WTC11 (cell line): ENCODE measurements around the gene LUC7L. TPM values are rescaled to one million over a fixed set of nuclear protein-coding genes. Genes with fewer than 3 reads are reported as not detected.

Source experiments
- ARID4B ChIP-seq: sonication (generic); formaldehyde crosslinking; IDR thresholded peaks from 2 replicates; pipeline ENCODE4 v1.8.0; 2023; ENCODE audit warnings: missing genetic modification reagents, mild to moderate bottlenecking, borderline replicate concordance
- CREM ChIP-seq: sonication (generic); formaldehyde crosslinking; IDR thresholded peaks from 2 replicates; pipeline ENCODE4 v1.8.1; 2022; ENCODE audit warnings: mild to moderate bottlenecking, missing genetic modification reagents, moderate library complexity
- ESRRA ChIP-seq: sonication (generic); formaldehyde crosslinking; IDR thresholded peaks from 2 replicates; pipeline ENCODE4 v1.8.1; 2022; ENCODE audit warnings: mild to moderate bottlenecking, missing genetic modification reagents, borderline replicate concordance
- ETV6 ChIP-seq: sonication (generic); formaldehyde crosslinking; IDR thresholded peaks from 2 replicates; pipeline ENCODE4 v1.8.1; 2022; ENCODE audit warnings: mild to moderate bottlenecking, missing genetic modification reagents
- PRDM15 ChIP-seq: sonication (generic); formaldehyde crosslinking; IDR thresholded peaks from 2 replicates; pipeline ENCODE4 v1.8.0; 2022; ENCODE audit warnings: missing genetic modification reagents
- SMAD4 ChIP-seq: sonication (generic); formaldehyde crosslinking; IDR thresholded peaks from 2 replicates; pipeline ENCODE4 v1.8.0; 2022; ENCODE audit warnings: mild to moderate bottlenecking, missing genetic modification reagents
- STAT6 ChIP-seq: sonication (generic); formaldehyde crosslinking; conservative IDR thresholded peaks from 2 replicates; pipeline ENCODE4 v1.8.1; 2023; ENCODE audit warnings: mild to moderate bottlenecking, low read depth, missing genetic modification reagents, moderate library complexity
- ZNF138 ChIP-seq: sonication (generic); formaldehyde crosslinking; conservative IDR thresholded peaks from 2 replicates; pipeline ENCODE4 v1.8.1; 2022; ENCODE audit warnings: mild to moderate bottlenecking, moderate library complexity, missing genetic modification reagents
- ZNF219 ChIP-seq: sonication (generic); formaldehyde crosslinking; IDR thresholded peaks from 2 replicates; pipeline ENCODE4 v1.8.0; 2023; ENCODE audit warnings: missing genetic modification reagents, mild to moderate bottlenecking, borderline replicate concordance
- ZNF512 ChIP-seq: sonication (generic); formaldehyde crosslinking; IDR thresholded peaks from 2 replicates; pipeline ENCODE4 v1.8.1; 2022; ENCODE audit warnings: missing genetic modification reagents, borderline replicate concordance
- ZNF671 ChIP-seq: fragments of 250-450 bp; sonication (Bioruptor Pico); IDR thresholded peaks from 2 replicates; pipeline ENCODE4 v1.8.0; 2021; ENCODE audit warnings: mild to moderate bottlenecking
- total RNA-seq: library from RNA; stranded (reverse); gene quantifications from 3 replicates; pipeline ENCODE4 v1.2.3, GENCODE V29; 2021

Gene LUC7L
- total RNA-seq, 1 experiment from 2014 or later, result 111 TPM

GRCh38 chr16:140175-140857 lies 88.9 kb downstream of the LUC7L start (continued):
- TF ChIP-seq STAT6 (CRISPR knock-in tag), result no peak
- TF ChIP-seq ETV6 (CRISPR knock-in tag), result no peak
- TF ChIP-seq ZNF512 (CRISPR knock-in tag), result no peak
- TF ChIP-seq CREM, result no peak
- TF ChIP-seq ARID4B (CRISPR knock-in tag), result no peak
- TF ChIP-seq SMAD4 (CRISPR knock-in tag), result no peak
- TF ChIP-seq ZNF138 (CRISPR knock-in tag), result no peak
- TF ChIP-seq ZNF671, result no peak
- TF ChIP-seq PRDM15 (CRISPR knock-in tag), result no peak
- no peak for TF ChIP-seq ESRRA (CRISPR knock-in tag)
- no peak for TF ChIP-seq ZNF219 (CRISPR knock-in tag)

Other genes with a start within 250 kb of the LUC7L start
- gene POLR3K, start 175.8 kb downstream of the LUC7L start, total RNA-seq, result 37.9 to 40.1 TPM (median 38.6 TPM) in 3 replicates
- gene SNRNP25, start 175.6 kb downstream of the LUC7L start, total RNA-seq, result 51.6 to 55.9 TPM (median 54.7 TPM) in 3 replicates
- gene RHBDF1, start 156.8 kb downstream of the LUC7L start, total RNA-seq, result 40.9 to 60.8 TPM (median 44.2 TPM) in 3 replicates
- gene MPG, start 151.2 kb downstream of the LUC7L start, total RNA-seq, result 60.0 to 62.0 TPM (median 60.0 TPM) in 3 replicates
- gene NPRL3, start 90.8 kb downstream of the LUC7L start, total RNA-seq, result 41.1 to 47.9 TPM (median 45.7 TPM) in 3 replicates
- 0.41 to 0.53 TPM (median 0.52 TPM) in 3 replicates for gene HBZ, start 76.8 kb downstream of the LUC7L start, total RNA-seq
- not detected in 3 replicates for gene HBM, start 63.5 kb downstream of the LUC7L start, total RNA-seq
- gene HBA2, start 56.6 kb downstream of the LUC7L start, total RNA-seq, result 1.8 to 2.6 TPM (median 2.4 TPM) in 3 replicates
- gene HBA1, start 52.8 kb downstream of the LUC7L start, total RNA-seq, result 2.1 to 3.4 TPM (median 3.1 TPM) in 3 replicates
- 3.0 to 7.8 TPM (median 5.2 TPM) in 3 replicates for gene HBQ1, start 49.0 kb downstream of the LUC7L start, total RNA-seq
- gene FAM234A, start 5.4 kb upstream of the LUC7L start, total RNA-seq, result 115 to 140 TPM (median 137 TPM) in 3 replicates
- 1.8 to 2.7 TPM (median 2.3 TPM) in 3 replicates for gene RGS11, start 46.5 kb upstream of the LUC7L start, total RNA-seq
- gene ARHGDIG, start 51.1 kb upstream of the LUC7L start, total RNA-seq, result 3.4 to 4.0 TPM (median 3.5 TPM) in 3 replicates
- 1.9 to 2.4 TPM (median 2.3 TPM) in 3 replicates for gene PDIA2, start 53.7 kb upstream of the LUC7L start, total RNA-seq
- gene AXIN1, start 123.3 kb upstream of the LUC7L start, total RNA-seq, result 48.0 to 50.3 TPM (median 48.9 TPM) in 3 replicates
- gene MRPL28, start 141.1 kb upstream of the LUC7L start, total RNA-seq, result 119 to 144 TPM (median 140 TPM) in 3 replicates
- 104 to 108 TPM (median 107 TPM) in 3 replicates for gene PGAP6, start 152.5 kb upstream of the LUC7L start, total RNA-seq
- 467 to 550 TPM (median 535 TPM) in 3 replicates for gene NME4, start 167.8 kb upstream of the LUC7L start, total RNA-seq
- gene DECR2, start 172.4 kb upstream of the LUC7L start, total RNA-seq, result 37.8 to 43.6 TPM (median 40.7 TPM) in 3 replicates
- gene RAB11FIP3, start 196.2 kb upstream of the LUC7L start, total RNA-seq, result 37.1 to 38.6 TPM (median 37.9 TPM) in 3 replicates